ENCODE results near the gene ST8SIA5.
A peak's percentile ranks its signal among the peaks of the same experiment; 100 is the strongest.

ST8SIA5 gene

DNA sequence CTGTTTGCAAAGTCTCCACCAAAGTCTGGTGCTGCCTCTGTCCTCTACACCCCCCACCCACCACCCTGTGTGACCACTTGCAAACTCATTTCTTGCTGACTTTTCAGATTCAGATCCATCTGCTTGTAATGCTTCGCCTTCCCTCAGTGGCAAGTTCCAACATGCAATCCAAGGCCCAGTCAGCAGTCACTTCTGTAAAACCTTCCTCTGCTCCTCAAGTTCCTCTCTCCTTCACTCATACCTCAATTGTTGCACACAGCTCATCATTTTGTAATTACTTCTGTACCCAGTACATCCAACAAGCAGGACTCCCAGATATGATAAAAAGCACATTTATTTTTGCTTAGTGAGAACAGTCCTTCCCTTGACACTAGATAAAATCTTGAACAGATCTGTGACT, 93.3 kb downstream of the ST8SIA5 start:
- DNase-seq: no peak

- peak; percentile 76 for DNase-seq
These were observed 95.7 kb downstream of the ST8SIA5 start for GRCh38 chr18:46660957-46661749.

- no peak for DNase-seq
These were observed 97.4 kb downstream of the ST8SIA5 start for GRCh38 chr18:46659484-46659883.

GRCh38 chr18:46657115-46657955, 99.5 kb downstream of the ST8SIA5 start, which contains the start of gene LOXHD1:
Gene LOXHD1, minus strand, starts transcription at chr18:46657220. Its CDS starts 187 bp downstream, at chr18:46657033.
- no peak for DNase-seq

DNA sequence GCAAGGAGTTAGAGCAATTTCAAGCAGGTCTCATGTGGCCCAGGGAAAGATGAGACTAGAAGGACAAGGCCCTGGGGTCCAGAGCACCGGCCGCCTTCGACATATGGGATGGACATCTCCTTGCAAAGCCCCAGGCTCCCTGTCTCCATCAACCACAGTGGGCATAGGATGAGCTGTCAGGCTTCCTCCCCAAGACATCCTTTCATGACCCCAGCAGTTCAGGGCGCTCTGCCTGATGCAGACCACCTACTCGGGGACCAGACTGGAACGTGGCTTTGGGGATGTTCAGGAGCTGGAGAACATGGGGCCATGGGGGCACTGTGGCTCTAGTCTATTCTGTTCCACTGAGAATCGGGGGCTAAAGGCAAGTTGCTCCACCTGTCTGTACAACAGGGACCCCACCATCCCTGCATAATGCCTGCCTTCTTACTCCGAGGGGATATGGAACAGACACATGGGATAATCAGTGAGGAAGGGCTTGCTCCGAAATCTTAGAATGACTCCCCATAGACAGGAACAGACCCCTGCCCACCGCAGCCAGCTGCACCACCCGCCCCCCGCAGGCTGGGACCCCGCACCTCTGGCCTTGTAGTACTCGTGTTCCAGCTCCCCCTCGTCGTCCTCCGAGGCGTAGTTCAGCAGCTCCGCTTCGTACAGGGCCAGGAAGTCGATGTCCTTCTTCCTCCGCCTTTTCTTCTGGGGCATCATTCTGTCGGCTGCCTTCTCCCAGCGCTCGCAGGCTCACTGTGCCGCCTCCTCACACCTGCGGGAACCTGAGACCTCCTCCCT, 100.3 kb downstream of the ST8SIA5 start:
- DNase-seq: no peak

DNA sequence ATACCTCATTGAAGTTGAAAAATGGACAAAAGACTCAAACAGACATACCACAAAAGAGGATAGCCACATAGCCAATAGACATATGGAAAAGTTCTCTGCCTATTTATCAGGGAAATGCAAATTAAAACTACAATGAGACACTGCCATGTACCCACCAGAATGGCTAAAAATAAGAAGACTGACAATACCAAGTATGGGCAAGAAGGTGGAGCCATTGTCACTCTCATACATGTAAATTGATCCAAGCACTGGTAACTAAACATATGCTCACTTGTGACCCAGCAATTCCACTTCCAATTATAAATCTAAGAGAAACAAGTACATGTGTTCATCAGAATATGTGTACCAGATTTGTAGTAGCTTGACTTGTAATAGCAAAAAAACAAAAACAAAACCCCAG, 104.5 kb downstream of the ST8SIA5 start:
- DNase-seq: no peak

GRCh38 chr18:46650681-46651080, 106.2 kb downstream of the ST8SIA5 start:
- DNase-seq: no peak

- DNase-seq: no peak
These were observed 107.6 kb downstream of the ST8SIA5 start for GRCh38 chr18:46649071-46649862.

- no peak for DNase-seq
These were observed 110.4 kb downstream of the ST8SIA5 start for GRCh38 chr18:46646468-46646867.

DNA sequence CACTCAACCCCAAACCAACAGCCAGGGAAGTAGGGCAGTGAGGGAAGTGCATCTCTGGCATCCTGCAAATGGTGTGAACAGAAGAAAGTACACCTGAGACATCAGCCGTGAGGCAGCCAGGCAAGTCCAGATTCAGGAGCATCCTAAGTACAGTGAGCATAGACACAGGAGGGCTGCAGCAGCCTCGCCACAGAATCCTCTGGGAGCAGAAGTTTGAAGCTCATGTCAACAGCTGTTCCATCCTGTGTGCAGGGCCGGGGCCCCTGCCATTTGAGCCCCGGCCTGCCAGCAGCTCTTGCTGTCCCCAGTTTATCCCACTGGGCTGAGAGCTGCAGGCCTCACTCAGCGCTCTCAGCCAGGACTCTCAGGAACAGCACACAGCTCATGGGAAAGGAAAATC, 114.3 kb downstream of the ST8SIA5 start:
- DNase-seq: no peak

- no peak for DNase-seq
These were observed 114.9 kb downstream of the ST8SIA5 start for GRCh38 chr18:46641917-46642316.

GRCh38 chr18:46639386-46639785, 117.5 kb downstream of the ST8SIA5 start:
- no peak for DNase-seq

DNA sequence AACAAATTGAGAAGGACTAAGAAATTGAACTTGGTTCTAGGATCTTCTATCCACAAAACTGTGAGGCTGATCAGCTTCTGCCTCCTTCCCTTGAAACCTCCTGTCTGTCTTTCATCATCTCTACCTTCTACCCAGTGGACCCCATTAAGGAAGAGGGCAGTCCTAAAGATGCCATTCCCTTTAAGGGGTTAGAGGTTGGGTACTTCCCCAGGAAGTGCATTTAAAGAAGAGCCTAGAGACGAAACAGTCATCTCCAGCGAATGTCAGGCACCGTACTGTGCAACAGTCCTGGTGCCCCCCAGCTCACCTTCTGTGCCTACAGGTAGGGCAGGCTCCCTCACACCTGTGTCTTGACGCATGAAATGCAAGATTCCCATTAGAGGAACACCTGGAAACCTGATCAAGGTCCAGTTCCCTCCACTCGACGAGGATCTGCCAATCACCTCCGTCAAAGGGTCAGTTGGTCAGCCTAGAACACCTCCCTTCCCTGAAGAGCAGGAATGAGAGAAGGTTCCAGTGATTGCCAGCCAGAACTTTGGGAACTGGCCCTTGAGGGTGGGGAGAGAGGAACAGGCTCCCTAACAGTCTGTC, 120.7 kb downstream of the ST8SIA5 start:
- DNase-seq: no peak

GRCh38 chr18:46632401-46633071, 124.3 kb downstream of the ST8SIA5 start:
- DNase-seq: no peak

DNA sequence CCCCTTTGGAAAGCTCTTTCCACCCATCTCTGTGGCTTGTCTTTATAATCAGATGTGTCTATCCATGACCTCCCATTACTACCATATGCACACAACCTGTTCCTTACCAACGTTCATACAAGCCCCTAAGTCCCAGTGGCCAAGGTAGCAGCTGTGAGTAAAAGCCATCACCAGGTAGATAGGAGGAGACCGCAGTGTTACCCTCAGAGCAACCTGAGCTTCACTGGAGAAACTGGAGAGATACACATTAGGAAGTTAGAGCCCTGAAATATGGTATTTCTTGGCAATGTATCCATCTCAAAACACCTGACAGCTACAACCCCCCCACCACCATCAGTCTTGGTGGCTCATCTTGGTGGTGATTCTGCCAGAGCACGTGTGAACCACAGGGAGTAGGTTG, 125.9 kb downstream of the ST8SIA5 start:
- no peak for DNase-seq

- no peak for DNase-seq
These were observed 126.7 kb downstream of the ST8SIA5 start for GRCh38 chr18:46630160-46630559.

GRCh38 chr18:46629361-46629760, 127.5 kb downstream of the ST8SIA5 start:
- no peak for DNase-seq

DNA sequence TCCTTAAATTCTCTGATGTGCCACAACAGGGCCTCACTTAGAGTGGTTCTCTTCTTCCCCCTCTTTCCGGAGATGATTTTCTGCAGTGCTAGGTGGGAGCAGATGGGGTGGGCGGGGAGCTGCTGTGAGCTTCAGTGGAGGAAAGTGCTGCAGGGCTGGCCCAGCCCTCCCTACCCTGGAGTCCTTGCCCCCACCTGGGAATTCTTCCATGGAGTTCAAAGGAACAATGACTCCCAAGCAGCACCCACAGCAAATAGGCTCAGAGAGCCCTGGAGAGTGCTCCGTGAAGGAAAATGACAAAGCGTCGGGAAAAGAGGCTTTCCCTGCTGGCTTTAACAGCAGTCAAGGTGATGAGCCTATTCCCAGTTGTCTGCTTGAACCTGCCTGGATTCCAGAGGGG, 128.6 kb downstream of the ST8SIA5 start:
- no peak for DNase-seq

GRCh38 chr18:46627136-46627535, 129.7 kb downstream of the ST8SIA5 start:
- no peak for DNase-seq

DNA sequence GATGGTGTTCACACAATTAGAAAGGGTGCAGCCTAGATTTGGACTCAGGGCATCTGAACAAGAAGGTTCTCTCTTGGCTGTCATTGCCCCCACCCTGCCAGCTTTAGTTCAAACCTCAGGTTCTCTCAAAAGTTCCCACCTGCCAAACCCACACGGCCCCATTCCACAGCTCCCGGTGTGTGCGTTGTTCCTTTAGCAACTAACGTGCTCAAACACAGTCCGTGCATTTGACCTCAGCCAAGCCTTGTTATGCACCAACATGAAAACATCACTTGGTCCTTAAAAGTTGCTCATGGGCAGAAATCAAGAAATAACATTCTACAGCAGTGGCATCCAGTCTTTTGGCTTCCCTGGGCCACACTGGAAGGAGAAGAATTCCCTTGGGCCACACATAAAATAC, 131.8 kb downstream of the ST8SIA5 start:
- no peak for DNase-seq

DNA sequence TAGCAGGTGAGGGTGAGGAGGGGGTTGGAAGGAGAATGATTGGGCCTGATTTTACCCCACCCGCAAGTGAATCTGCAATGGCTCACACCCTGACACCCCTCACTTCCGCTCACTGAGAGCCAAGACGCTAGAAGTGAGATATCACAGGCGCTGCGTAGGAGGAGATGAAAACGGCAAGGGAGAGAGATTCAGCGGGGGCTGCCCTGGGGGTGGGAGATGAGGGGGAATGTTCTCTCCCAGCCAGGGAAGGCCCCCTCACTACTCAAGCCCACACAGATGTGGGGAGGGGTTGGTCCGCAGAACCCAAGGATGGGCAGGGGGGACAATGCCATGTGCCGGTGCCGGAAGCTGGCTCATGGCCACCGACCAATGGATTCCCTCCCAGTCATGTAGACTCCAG, 132.7 kb downstream of the ST8SIA5 start:
- DNase-seq: no peak

All from eye (tissue), 1 donor.